ENCODE results near the gene SHC4. TPM values are rescaled to one million over a fixed set of nuclear protein-coding genes. Genes with fewer than 3 reads are reported as not detected.

Gene SHC4
- total RNA-seq, 1 donor from 2014 or later, result 0.68 TPM

DNA sequence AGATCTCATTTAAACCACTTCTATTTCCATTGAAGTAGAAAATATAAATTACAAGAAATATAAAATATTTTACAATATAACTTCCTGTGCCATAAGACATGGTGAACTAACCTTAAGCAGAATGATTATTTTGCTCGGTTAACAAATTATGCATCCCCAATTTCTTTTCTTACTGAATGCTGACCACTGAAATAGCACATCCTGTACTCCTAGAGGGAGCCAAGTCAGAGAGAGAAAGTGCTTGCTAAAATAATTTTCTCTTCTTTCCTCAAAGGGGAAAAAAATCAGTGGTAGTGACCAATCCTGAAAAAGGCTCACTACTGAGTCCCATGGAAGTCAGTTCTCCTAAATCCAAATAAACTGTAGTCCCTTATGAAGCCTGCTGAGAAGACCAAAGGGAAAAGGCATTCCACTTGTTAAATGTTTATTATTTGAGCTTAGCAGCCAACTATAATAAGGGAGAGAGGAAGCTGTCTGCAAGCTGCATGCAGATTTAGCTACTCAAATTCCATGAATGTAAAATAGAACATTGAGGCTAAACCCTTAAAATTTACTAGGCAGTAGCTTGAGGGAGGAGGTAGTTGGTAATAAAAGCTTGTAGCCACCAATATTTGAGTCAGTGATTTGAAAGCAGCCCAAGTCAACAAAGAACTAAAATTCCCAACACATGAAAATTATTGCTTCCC, 185.9 kb downstream of the SHC4 start:
- ATAC-seq (no peak), DNase-seq (no peak)
- no peaks in the 10 kb centered on the region for H3K4me1 ChIP-seq
- intact Hi-C loops (cut with DNase I), result no loop called here
- H3K9me3 ChIP-seq, result no peaks in the 10 kb centered on the region
- no peak overlapping the region for H3K4me3 ChIP-seq
- TF ChIP-seq CTCF (IDR thresholded peaks at IDR 0.05), result no peak
- no peaks in the 10 kb centered on the region for H3K27me3 ChIP-seq (ENCODE audit: low read depth)
- peaks cover 7% of the 10 kb centered on the region for H3K36me3 ChIP-seq
- H3K27ac ChIP-seq, result no peak overlapping the region

- Histone ChIP-seq H3K4me1 (no peaks in the 10 kb centered on the region), H3K9me3 (no peaks in the 10 kb centered on the region), H3K4me3 (no peak overlapping the region), H3K36me3 (peaks cover 2% of the 10 kb centered on the region), H3K27me3 (ENCODE audit: low read depth) (no peaks in the 10 kb centered on the region), H3K27ac (no peak overlapping the region)
- DNase-seq (no peak), ATAC-seq (no peak)
- intact Hi-C loops (cut with DNase I), result no loop called here
- TF ChIP-seq CTCF (IDR thresholded peaks at IDR 0.05), result no peak
Observed at GRCh38 chr15:48775546-48775945, 188.2 kb downstream of the SHC4 start.

DNA sequence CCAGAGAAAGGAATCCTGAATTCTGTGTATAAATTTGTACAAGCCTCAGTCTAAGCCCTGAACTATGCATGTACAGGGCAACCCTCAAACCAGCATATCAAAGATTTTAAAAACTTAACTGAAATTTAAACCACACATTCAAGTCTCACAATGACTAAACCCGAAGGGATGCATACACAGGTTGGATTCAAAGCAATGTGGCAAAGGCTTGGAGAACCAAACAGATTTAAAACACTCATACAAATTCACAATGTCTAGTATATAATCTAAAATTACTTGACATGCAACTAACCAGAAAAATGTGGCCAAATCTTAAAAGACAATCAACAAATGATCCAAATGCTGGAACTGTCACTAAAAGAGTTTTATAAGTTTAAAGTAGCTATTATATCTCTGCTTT, 189.2 kb downstream of the SHC4 start:
- no peaks in the 10 kb centered on the region for H3K36me3 ChIP-seq
- no peak overlapping the region for H3K4me3 ChIP-seq
- H3K27ac ChIP-seq, result no peak overlapping the region
- DNase-seq, result no peak
- ATAC-seq, result no peak
- H3K9me3 ChIP-seq, result no peaks in the 10 kb centered on the region
- H3K27me3 ChIP-seq (ENCODE audit: low read depth), result no peaks in the 10 kb centered on the region
- no peak for TF ChIP-seq CTCF (IDR thresholded peaks at IDR 0.05)
- no peaks in the 10 kb centered on the region for H3K4me1 ChIP-seq
- intact Hi-C loops (cut with DNase I), result no loop called here

Other genes with a start within 250 kb of the SHC4 start
- 6.5 TPM for gene CEP152, start 152.8 kb downstream of the SHC4 start, total RNA-seq
- 84.0 TPM for gene EID1, start 85.8 kb downstream of the SHC4 start, total RNA-seq
- 139 TPM for gene SECISBP2L, start 82.5 kb upstream of the SHC4 start, total RNA-seq
- 55.6 TPM for gene COPS2, start 191.7 kb upstream of the SHC4 start, total RNA-seq
- gene GALK2, start 206.3 kb upstream of the SHC4 start, total RNA-seq, result 38.8 TPM